Thoracic aorta (tissue), 2 donors: ENCODE measurements around the gene RPS16. TPM values are rescaled to one million over a fixed set of nuclear protein-coding genes. Genes with fewer than 3 reads are reported as not detected.

Experiments used
- ATAC-seq: fragments of 150-250 bp; one replicate; pipeline ENCODE4 v1.8.0; 2017; ENCODE audit warnings: low read depth; ENCODE audit not compliant: insufficient number of reproducible peaks, low FRiP score
- DNase-seq: peaks from one replicate; pipeline ENCODE4 v3.0.0-alpha.2; 2020; ENCODE audit warnings: low spot score
- H3K27ac ChIP-seq, 2 donors: fragments of 200-600 bp; sonication (generic); 1 replicate in 1 of 2; 2 replicates in 1 of 2; pipeline ENCODE4 v1.5.1; 2016; ENCODE audit warnings: mild to moderate bottlenecking in 2 of 2, moderate library complexity in 2 of 2
- H3K27me3 ChIP-seq: fragments of 200-600 bp; sonication (generic); replicated peaks from 2 replicates; pipeline ENCODE4 v1.6.0; 2016; ENCODE audit warnings: mild to moderate bottlenecking; ENCODE audit not compliant: insufficient read depth
- H3K36me3 ChIP-seq: fragments of 200-600 bp; sonication (generic); one replicate; pipeline ENCODE4 v1.5.1; 2016
- H3K4me1 ChIP-seq, 2 donors: fragments of 200-600 bp; sonication (generic); 1 replicate in 1 of 2; 2 replicates in 1 of 2; pipeline versions ENCODE4 v1.5.1 to v1.6.0; 2016; ENCODE audit warnings: low read depth in 2 of 2, mild to moderate bottlenecking in 1 of 2; ENCODE audit not compliant: control insufficient read depth in 1 of 2
- H3K4me3 ChIP-seq: fragments of 200-600 bp; sonication (generic); 2 replicates; pipeline ENCODE4 v1.5.1; 2016; ENCODE audit warnings: mild to moderate bottlenecking
- H3K9me3 ChIP-seq: fragments of 200-600 bp; sonication (generic); 2 replicates; pipeline ENCODE4 v1.5.1; 2016
- total RNA-seq, 2 donors: library from RNA; depleted of rRNA; stranded (reverse); fragments of >200 nt; gene quantifications; one replicate each; pipeline versions ENCODE4 v1.1.0 to v1.2.3, GENCODE V29; 2016
- TF ChIP-seq, protein P1 (sequence below): fragments of 200-600 bp; sonication (generic); IDR thresholded peaks from one replicate; pipeline ENCODE4 v1.5.1; 2019; ENCODE audit warnings: antibody characterized with exemption

The RPS16 gene
- total RNA-seq, 2 donors from 2014 or later: 716 to 775 TPM

DNA sequence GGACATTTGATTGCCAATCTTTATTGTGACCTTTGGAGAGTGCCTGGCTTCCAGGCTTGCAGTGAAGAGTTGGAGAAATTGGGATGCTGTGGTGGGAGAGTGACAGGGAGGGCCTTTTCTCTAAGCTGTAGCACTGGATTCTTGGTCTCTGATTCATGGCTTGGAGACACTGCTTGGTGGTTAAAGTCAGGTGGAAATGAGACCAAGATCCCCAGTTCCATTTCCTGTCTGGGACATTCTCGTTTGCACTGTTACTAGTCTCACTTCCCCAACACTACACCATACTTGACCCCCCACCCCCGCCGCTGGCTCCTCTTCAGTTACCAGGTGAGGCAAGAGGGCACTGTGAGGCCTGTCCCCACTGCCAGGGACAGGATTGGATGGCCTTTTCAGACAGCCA is 12.5 kb upstream of the RPS16 start:
- TF ChIP-seq, protein P1, sequence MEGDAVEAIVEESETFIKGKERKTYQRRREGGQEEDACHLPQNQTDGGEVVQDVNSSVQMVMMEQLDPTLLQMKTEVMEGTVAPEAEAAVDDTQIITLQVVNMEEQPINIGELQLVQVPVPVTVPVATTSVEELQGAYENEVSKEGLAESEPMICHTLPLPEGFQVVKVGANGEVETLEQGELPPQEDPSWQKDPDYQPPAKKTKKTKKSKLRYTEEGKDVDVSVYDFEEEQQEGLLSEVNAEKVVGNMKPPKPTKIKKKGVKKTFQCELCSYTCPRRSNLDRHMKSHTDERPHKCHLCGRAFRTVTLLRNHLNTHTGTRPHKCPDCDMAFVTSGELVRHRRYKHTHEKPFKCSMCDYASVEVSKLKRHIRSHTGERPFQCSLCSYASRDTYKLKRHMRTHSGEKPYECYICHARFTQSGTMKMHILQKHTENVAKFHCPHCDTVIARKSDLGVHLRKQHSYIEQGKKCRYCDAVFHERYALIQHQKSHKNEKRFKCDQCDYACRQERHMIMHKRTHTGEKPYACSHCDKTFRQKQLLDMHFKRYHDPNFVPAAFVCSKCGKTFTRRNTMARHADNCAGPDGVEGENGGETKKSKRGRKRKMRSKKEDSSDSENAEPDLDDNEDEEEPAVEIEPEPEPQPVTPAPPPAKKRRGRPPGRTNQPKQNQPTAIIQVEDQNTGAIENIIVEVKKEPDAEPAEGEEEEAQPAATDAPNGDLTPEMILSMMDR: no peak
- DNase-seq (no peak), ATAC-seq (no peak)
- no peak overlapping the region for H3K27ac ChIP-seq
- no peaks in the 10 kb centered on the region for H3K9me3 ChIP-seq
- no peaks in the 10 kb centered on the region for H3K27me3 ChIP-seq
- H3K36me3 ChIP-seq: peaks cover 11% of the 10 kb centered on the region
- H3K4me3 ChIP-seq: no peak overlapping the region
- peaks cover 26 to 44% of the 10 kb centered on the region in 2 donors for H3K4me1 ChIP-seq

DNA sequence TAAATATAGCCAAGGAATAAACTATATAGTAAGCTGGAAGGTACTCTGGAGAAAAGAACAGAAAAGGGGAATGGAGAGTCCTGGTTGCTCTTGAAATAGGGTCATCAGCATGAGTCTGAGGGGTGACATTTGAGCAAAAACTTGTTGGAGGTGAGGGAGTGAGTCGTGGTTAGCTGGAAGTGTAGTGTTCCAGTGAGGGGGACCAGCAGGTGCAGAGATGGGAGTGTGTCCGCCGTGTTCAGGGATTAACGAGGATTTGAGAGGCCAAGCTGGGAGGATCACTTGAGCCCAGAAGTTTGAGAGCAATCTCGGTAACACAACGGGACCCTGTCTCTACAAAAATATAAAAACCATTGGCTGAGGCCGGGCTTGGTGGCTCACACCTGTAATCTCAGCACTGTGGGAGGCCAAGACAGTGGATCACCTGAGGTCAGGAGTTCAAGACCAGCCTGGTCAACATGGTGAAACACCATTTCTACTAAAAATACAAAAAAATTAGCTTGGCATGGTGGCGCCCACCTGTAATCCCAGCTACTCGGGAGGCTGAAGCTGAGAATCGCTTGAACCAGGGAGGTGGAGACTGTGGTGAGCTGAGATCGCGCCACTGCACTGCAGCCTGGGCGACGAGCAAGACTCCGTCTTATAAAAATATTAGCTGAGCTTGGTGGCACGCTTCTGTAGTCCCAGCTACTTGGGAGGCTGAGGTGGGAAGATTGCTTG is 10.8 kb upstream of the RPS16 start:
- TF ChIP-seq, protein P1: no peak
- peaks cover 26 to 44% of the 10 kb centered on the region in 2 donors for H3K4me1 ChIP-seq
- ATAC-seq: no peak

DNA sequence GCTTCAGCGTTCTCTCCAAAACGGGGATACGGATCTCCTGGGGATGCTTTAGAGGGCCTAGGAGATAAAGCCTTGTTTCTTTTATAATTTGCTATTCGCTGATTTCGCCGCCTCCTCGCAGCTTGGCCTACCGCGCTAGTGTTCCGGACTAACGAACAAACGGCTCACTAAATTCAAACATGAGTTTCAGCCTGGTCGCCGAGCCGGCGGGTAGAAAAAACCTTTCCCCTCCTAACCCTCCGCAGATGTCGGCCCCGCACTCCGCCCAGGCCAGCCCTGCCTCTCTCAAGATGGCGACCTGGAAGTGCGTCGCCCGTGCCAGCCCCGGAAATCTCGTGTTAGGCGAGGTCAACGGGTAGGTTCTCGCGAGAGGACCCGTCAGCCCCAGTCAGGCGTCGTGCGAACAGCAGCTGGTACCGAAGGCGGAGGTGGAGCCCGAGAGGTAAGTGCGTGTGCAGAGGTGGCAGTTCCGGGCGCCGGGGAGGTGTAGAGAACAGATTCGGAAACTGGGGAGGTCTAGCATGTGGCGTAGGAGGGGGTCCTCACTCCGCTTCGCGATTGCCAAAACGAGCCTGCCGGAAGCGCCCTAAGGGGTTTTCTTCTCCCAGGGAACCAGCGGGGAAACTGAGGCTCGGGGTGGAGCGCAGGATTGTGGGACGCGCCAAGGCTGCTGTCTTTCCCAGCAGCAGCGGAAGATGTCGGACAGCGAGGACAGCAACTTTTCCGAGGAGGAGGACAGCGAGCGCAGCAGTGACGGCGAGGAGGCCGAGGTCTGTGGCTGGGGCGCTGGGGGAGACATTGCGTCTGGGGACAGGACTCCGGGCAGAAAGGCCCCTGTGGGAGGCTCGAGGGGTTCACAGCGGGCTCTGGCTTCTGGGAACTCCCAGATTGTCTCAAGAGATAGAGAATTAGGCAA is 9.7 kb upstream of the RPS16 start, which contains the start of gene SUPT5H:
TSS of gene SUPT5H (plus strand) at position 387 of the 916 bp plus-strand sequence. CDS start at position 696, 309 bp downstream.
- H3K4me3 ChIP-seq: peak within 1 kb of the TSS; percentile 71
- no peaks in the 10 kb centered on the region for H3K27me3 ChIP-seq
- peaks cover 23 to 50% of the 10 kb centered on the region in 2 donors for H3K4me1 ChIP-seq
- peak; percentile 95 for ATAC-seq
- peaks cover 4% of the 10 kb centered on the region for H3K36me3 ChIP-seq
- no peaks in the 10 kb centered on the region for H3K9me3 ChIP-seq
- peak within 1 kb of the TSS; percentile 75 to 97 for H3K27ac ChIP-seq
- DNase-seq: peak; percentile 79
- TF ChIP-seq, protein P1: no peak

More for the DNA sequence above, 10.8 kb upstream of the RPS16 start:
- peaks cover 4% of the 10 kb centered on the region for H3K36me3 ChIP-seq
- no peak for DNase-seq
- peak overlapping the region; percentile 75 to 97 for H3K27ac ChIP-seq
- H3K9me3 ChIP-seq: no peaks in the 10 kb centered on the region
- no peaks in the 10 kb centered on the region for H3K27me3 ChIP-seq
- H3K4me3 ChIP-seq: peak overlapping the region; percentile 71

DNA sequence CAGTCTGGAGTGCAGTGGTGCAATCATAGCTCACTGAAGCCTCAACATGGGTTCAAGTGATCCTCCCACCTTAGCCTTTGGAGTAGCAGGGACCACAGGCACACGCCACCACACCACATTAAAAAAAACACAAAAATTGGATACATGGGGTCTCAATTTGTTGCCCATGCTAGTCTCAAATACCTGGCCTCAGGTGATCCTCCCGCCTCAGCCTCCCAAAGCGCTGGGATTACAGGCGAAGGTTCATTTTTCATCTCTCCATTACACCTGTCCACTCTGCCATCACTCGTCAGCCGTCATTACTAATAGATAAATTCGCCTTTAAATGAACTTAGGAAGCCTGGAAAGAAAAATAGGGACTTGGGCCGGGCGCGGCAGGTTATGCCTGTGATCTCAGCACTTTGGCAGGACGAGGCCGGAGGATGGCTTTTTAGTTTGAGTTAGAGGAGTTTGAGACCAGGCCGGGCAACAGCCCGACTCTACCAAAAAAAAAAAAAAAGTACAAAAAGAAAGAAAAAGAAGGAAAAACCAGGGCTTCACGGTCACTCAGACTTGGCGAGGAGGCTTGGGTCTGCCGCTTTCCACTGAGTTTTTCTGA is 8.9 kb upstream of the RPS16 start:
- H3K4me1 ChIP-seq: peaks cover 23 to 45% of the 10 kb centered on the region in 2 donors
- DNase-seq (no peak), ATAC-seq (no peak)
- H3K4me3 ChIP-seq: peak overlapping the region; percentile 71
- no peaks in the 10 kb centered on the region for H3K9me3 ChIP-seq
- TF ChIP-seq, protein P1: no peak
- H3K36me3 ChIP-seq: peaks cover 4% of the 10 kb centered on the region
- H3K27me3 ChIP-seq: no peaks in the 10 kb centered on the region
- peak overlapping the region; percentile 75 to 97 for H3K27ac ChIP-seq
